ENCODE results near the gene CALCOCO2.
"Not testable (repeated sequence)": the region's sequence is repeated elsewhere in the genome, so short reads cannot be mapped to it uniquely, and the experiment has no call there.

GRCh38 chr17:48820936-48821335 is 9.9 kb upstream of the CALCOCO2 start:
- TF ChIP-seq, protein P1, sequence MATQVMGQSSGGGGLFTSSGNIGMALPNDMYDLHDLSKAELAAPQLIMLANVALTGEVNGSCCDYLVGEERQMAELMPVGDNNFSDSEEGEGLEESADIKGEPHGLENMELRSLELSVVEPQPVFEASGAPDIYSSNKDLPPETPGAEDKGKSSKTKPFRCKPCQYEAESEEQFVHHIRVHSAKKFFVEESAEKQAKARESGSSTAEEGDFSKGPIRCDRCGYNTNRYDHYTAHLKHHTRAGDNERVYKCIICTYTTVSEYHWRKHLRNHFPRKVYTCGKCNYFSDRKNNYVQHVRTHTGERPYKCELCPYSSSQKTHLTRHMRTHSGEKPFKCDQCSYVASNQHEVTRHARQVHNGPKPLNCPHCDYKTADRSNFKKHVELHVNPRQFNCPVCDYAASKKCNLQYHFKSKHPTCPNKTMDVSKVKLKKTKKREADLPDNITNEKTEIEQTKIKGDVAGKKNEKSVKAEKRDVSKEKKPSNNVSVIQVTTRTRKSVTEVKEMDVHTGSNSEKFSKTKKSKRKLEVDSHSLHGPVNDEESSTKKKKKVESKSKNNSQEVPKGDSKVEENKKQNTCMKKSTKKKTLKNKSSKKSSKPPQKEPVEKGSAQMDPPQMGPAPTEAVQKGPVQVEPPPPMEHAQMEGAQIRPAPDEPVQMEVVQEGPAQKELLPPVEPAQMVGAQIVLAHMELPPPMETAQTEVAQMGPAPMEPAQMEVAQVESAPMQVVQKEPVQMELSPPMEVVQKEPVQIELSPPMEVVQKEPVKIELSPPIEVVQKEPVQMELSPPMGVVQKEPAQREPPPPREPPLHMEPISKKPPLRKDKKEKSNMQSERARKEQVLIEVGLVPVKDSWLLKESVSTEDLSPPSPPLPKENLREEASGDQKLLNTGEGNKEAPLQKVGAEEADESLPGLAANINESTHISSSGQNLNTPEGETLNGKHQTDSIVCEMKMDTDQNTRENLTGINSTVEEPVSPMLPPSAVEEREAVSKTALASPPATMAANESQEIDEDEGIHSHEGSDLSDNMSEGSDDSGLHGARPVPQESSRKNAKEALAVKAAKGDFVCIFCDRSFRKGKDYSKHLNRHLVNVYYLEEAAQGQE (IDR thresholded peaks at IDR 0.05; ENCODE audit: unreplicated experiment) = not testable (repeated sequence)
- not testable (repeated sequence) for TF ChIP-seq EZH2 (IDR thresholded peaks at IDR 0.05; ENCODE audit: low read depth, unreplicated experiment); EZH2phosphoT487 (IDR thresholded peaks at IDR 0.05; ENCODE audit: unreplicated experiment); POLR2AphosphoS5 (IDR thresholded peaks at IDR 0.05; ENCODE audit: low read depth); NANOG (IDR thresholded peaks at IDR 0.05; ENCODE audit: borderline replicate concordance); STAT1 (IDR thresholded peaks at IDR 0.05; ENCODE audit: unreplicated experiment); ZNF331 (CRISPR knock-in tag; IDR thresholded peaks at IDR 0.05; ENCODE audit: low read depth); CREB1 (CRISPR knock-in tag; IDR thresholded peaks at IDR 0.05; ENCODE audit: low read depth); JUNB (IDR thresholded peaks at IDR 0.05; ENCODE audit: unreplicated experiment); ZNF114 (CRISPR knock-in tag; IDR thresholded peaks at IDR 0.05)
- TF ChIP-seq, protein P2, sequence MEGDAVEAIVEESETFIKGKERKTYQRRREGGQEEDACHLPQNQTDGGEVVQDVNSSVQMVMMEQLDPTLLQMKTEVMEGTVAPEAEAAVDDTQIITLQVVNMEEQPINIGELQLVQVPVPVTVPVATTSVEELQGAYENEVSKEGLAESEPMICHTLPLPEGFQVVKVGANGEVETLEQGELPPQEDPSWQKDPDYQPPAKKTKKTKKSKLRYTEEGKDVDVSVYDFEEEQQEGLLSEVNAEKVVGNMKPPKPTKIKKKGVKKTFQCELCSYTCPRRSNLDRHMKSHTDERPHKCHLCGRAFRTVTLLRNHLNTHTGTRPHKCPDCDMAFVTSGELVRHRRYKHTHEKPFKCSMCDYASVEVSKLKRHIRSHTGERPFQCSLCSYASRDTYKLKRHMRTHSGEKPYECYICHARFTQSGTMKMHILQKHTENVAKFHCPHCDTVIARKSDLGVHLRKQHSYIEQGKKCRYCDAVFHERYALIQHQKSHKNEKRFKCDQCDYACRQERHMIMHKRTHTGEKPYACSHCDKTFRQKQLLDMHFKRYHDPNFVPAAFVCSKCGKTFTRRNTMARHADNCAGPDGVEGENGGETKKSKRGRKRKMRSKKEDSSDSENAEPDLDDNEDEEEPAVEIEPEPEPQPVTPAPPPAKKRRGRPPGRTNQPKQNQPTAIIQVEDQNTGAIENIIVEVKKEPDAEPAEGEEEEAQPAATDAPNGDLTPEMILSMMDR (conservative IDR thresholded peaks at IDR 0.05; ENCODE audit: low read depth in 2 of 2) = not testable (repeated sequence)
- TF ChIP-seq, protein P3, sequence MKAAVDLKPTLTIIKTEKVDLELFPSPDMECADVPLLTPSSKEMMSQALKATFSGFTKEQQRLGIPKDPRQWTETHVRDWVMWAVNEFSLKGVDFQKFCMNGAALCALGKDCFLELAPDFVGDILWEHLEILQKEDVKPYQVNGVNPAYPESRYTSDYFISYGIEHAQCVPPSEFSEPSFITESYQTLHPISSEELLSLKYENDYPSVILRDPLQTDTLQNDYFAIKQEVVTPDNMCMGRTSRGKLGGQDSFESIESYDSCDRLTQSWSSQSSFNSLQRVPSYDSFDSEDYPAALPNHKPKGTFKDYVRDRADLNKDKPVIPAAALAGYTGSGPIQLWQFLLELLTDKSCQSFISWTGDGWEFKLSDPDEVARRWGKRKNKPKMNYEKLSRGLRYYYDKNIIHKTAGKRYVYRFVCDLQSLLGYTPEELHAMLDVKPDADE (IDR thresholded peaks at IDR 0.05) = not testable (repeated sequence)
